ENCODE results near the gene MMP27. TPM values are rescaled to one million over a fixed set of nuclear protein-coding genes. Genes with fewer than 3 reads are reported as not detected.

Gene MMP27
- total and polyA plus RNA-seq, 2 experiments from 2014 or later, result not detected

- H3K27me3 ChIP-seq, result no peaks in the 10 kb centered on the region
- no peak for DNase-seq (ENCODE audit: low spot score)
- no peaks in the 10 kb centered on the region for H4K20me1 ChIP-seq (ENCODE audit: insufficient read depth, poor library complexity, severe bottlenecking)
- 85% methylated on average over 13 of the region's 13 CpGs for WGBS (ENCODE audit: low lambda C conversion rate, missing lambda C conversion rate)
- H2AFZ ChIP-seq, result no peak overlapping the region
- H3K9me3 ChIP-seq (ENCODE audit: low read depth), result no peaks in the 10 kb centered on the region
- H3K36me3 ChIP-seq (replicated peaks; ENCODE audit: insufficient read depth, low read depth), result no peaks in the 10 kb centered on the region
- H3K4me1 ChIP-seq (ENCODE audit: insufficient read depth), result no peaks in the 10 kb centered on the region
- H3K4me3 ChIP-seq, result no peak overlapping the region
- no peaks in the 10 kb centered on the region for H3K79me2 ChIP-seq
- TF ChIP-seq CTCF (IDR thresholded peaks at IDR 0.05; ENCODE audit: poor library complexity), result peak; percentile 17
- no peak for TF ChIP-seq EZH2phosphoT487 (IDR thresholded peaks at IDR 0.05; ENCODE audit: low read depth, severe bottlenecking, unreplicated experiment)
- no peak overlapping the region for H3K4me2 ChIP-seq
- H3K9me2 ChIP-seq (replicated peaks; ENCODE audit: insufficient read depth), result no peaks in the 10 kb centered on the region
- no peak overlapping the region for H3K27ac ChIP-seq
Observed at GRCh38 chr11:102664001-102664752, 41.4 kb downstream of the MMP27 start.

- Histone ChIP-seq H3K4me2 (no peak overlapping the region), H3K9me3 (ENCODE audit: low read depth) (no peaks in the 10 kb centered on the region), H2AFZ (no peak overlapping the region), H3K4me3 (no peak overlapping the region), H3K27me3 (no peaks in the 10 kb centered on the region), H3K79me2 (no peaks in the 10 kb centered on the region), H3K27ac (no peak overlapping the region), H3K9me2 (replicated peaks; ENCODE audit: insufficient read depth) (no peaks in the 10 kb centered on the region), H4K20me1 (ENCODE audit: insufficient read depth, poor library complexity, severe bottlenecking) (no peaks in the 10 kb centered on the region), H3K36me3 (replicated peaks; ENCODE audit: insufficient read depth, low read depth) (no peaks in the 10 kb centered on the region), H3K4me1 (ENCODE audit: insufficient read depth) (no peaks in the 10 kb centered on the region)
- DNase-seq (ENCODE audit: low spot score), result no peak
- TF ChIP-seq CTCF (IDR thresholded peaks at IDR 0.05; ENCODE audit: poor library complexity) (no peak), EZH2phosphoT487 (IDR thresholded peaks at IDR 0.05; ENCODE audit: low read depth, severe bottlenecking, unreplicated experiment) (no peak), EZH2 (IDR thresholded peaks at IDR 0.05; ENCODE audit: borderline replicate concordance) (no peak)
Observed at GRCh38 chr11:102662607-102663006, 43.0 kb downstream of the MMP27 start.

- H3K27me3 ChIP-seq, result no peaks in the 10 kb centered on the region
- WGBS (ENCODE audit: low lambda C conversion rate, missing lambda C conversion rate), result 81% methylated on average over 4 of the region's 4 CpGs
- DNase-seq (ENCODE audit: low spot score), result no peak
- TF ChIP-seq EZH2 (IDR thresholded peaks at IDR 0.05; ENCODE audit: borderline replicate concordance) (no peak), EZH2phosphoT487 (IDR thresholded peaks at IDR 0.05; ENCODE audit: low read depth, severe bottlenecking, unreplicated experiment) (no peak), CTCF (IDR thresholded peaks at IDR 0.05; ENCODE audit: poor library complexity) (no peak)
- H3K4me3 ChIP-seq, result no peak overlapping the region
- no peaks in the 10 kb centered on the region for H3K36me3 ChIP-seq (replicated peaks; ENCODE audit: insufficient read depth, low read depth)
- no peaks in the 10 kb centered on the region for H3K9me2 ChIP-seq (replicated peaks; ENCODE audit: insufficient read depth)
- no peaks in the 10 kb centered on the region for H3K79me2 ChIP-seq
- no peaks in the 10 kb centered on the region for H3K4me1 ChIP-seq (ENCODE audit: insufficient read depth)
- H4K20me1 ChIP-seq (ENCODE audit: insufficient read depth, poor library complexity, severe bottlenecking), result no peaks in the 10 kb centered on the region
- no peak overlapping the region for H3K27ac ChIP-seq
- no peaks in the 10 kb centered on the region for H3K9me3 ChIP-seq (ENCODE audit: low read depth)
- no peak overlapping the region for H3K4me2 ChIP-seq
- H2AFZ ChIP-seq, result no peak overlapping the region
Observed at GRCh38 chr11:102661040-102661439, 44.5 kb downstream of the MMP27 start.
